ENCODE results near the gene NACC2.

NACC2 gene

GRCh38 chr9:136089697-136090045 lies 5.4 kb downstream of the NACC2 start:
- Histone ChIP-seq H3K27ac (ENCODE audit: low read length) (no peak overlapping the region), H3K4me1 (ENCODE audit: low read length) (no peaks in the 10 kb centered on the region; the same call in 1 of the 2 replicates), H4K20me1 (ENCODE audit: insufficient read depth, low read length) (no peaks in the 10 kb centered on the region), H3K9me3 (ENCODE audit: insufficient read depth, low read length) (no peaks in the 10 kb centered on the region), H3K79me2 (ENCODE audit: low read length) (no peaks in the 10 kb centered on the region), H2AFZ (ENCODE audit: low read depth, low read length) (no peak overlapping the region), H3K4me2 (ENCODE audit: low read length) (no peak overlapping the region), H3K4me3 (ENCODE audit: low read length) (no peak overlapping the region), H3K36me3 (replicated peaks; ENCODE audit: low read depth, low read length) (no peaks in the 10 kb centered on the region), H3K27me3 (ENCODE audit: low read depth, low read length) (peaks cover 15% of the 10 kb centered on the region; the same call in 1 of the 2 replicates), H3K9ac (ENCODE audit: low read length) (no peak overlapping the region)
- no peak for TF ChIP-seq EZH2phosphoT487 (IDR thresholded peaks at IDR 0.05; ENCODE audit: low read depth)
- peak; percentile 51 for TF ChIP-seq CTCF (IDR thresholded peaks at IDR 0.05; ENCODE audit: low read depth, low read length)

- Histone ChIP-seq H3K4me2 (ENCODE audit: low read length) (peak overlapping the region; percentile 54), H3K36me3 (replicated peaks; ENCODE audit: low read depth, low read length) (no peaks in the 10 kb centered on the region), H3K9me3 (ENCODE audit: insufficient read depth, low read length) (no peaks in the 10 kb centered on the region), H3K27ac (ENCODE audit: low read length) (no peak overlapping the region), H3K4me3 (ENCODE audit: low read length) (peak overlapping the region; percentile 44), H4K20me1 (ENCODE audit: insufficient read depth, low read length) (no peaks in the 10 kb centered on the region), H3K79me2 (ENCODE audit: low read length) (no peaks in the 10 kb centered on the region), H2AFZ (ENCODE audit: low read depth, low read length) (peak overlapping the region; percentile 72), H3K27me3 (ENCODE audit: low read depth, low read length) (peaks cover 15% of the 10 kb centered on the region; the same call in 1 of the 2 replicates), H3K9ac (ENCODE audit: low read length) (peak overlapping the region; percentile 18; the same call in 1 of the 2 replicates), H3K4me1 (ENCODE audit: low read length) (no peaks in the 10 kb centered on the region; the same call in 1 of the 2 replicates)
- TF ChIP-seq CTCF (IDR thresholded peaks at IDR 0.05; ENCODE audit: low read depth, low read length): no peak
- TF ChIP-seq EZH2phosphoT487 (IDR thresholded peaks at IDR 0.05; ENCODE audit: low read depth): no peak
These were observed 6.0 kb downstream of the NACC2 start for GRCh38 chr9:136088939-136089696.

- Histone ChIP-seq H3K79me2 (ENCODE audit: low read length) (no peaks in the 10 kb centered on the region), H3K4me2 (ENCODE audit: low read length) (peak overlapping the region; percentile 54), H3K9ac (ENCODE audit: low read length) (no peak overlapping the region), H4K20me1 (ENCODE audit: insufficient read depth, low read length) (no peaks in the 10 kb centered on the region), H3K27ac (ENCODE audit: low read length) (no peak overlapping the region), H2AFZ (ENCODE audit: low read depth, low read length) (peak overlapping the region; percentile 72; the same call in 1 of the 2 replicates), H3K9me3 (ENCODE audit: insufficient read depth, low read length) (no peaks in the 10 kb centered on the region), H3K36me3 (replicated peaks; ENCODE audit: low read depth, low read length) (no peaks in the 10 kb centered on the region), H3K27me3 (ENCODE audit: low read depth, low read length) (peaks cover 15% of the 10 kb centered on the region; the same call in 1 of the 2 replicates), H3K4me3 (ENCODE audit: low read length) (peak overlapping the region; percentile 44), H3K4me1 (ENCODE audit: low read length) (no peaks in the 10 kb centered on the region; the same call in 1 of the 2 replicates)
- TF ChIP-seq CTCF (IDR thresholded peaks at IDR 0.05; ENCODE audit: low read depth, low read length): no peak
- TF ChIP-seq EZH2phosphoT487 (IDR thresholded peaks at IDR 0.05; ENCODE audit: low read depth): no peak
These were observed 6.6 kb downstream of the NACC2 start for GRCh38 chr9:136088481-136088938.

- Histone ChIP-seq H3K4me3 (ENCODE audit: low read length) (no peak overlapping the region), H3K9me3 (ENCODE audit: insufficient read depth, low read length) (no peaks in the 10 kb centered on the region), H4K20me1 (ENCODE audit: insufficient read depth, low read length) (no peaks in the 10 kb centered on the region), H3K4me2 (ENCODE audit: low read length) (no peak overlapping the region), H3K79me2 (ENCODE audit: low read length) (no peaks in the 10 kb centered on the region), H3K27ac (ENCODE audit: low read length) (no peak overlapping the region), H3K4me1 (ENCODE audit: low read length) (no peaks in the 10 kb centered on the region; the same call in 1 of the 2 replicates), H3K9ac (ENCODE audit: low read length) (no peak overlapping the region), H2AFZ (ENCODE audit: low read depth, low read length) (no peak overlapping the region), H3K36me3 (replicated peaks; ENCODE audit: low read depth, low read length) (no peaks in the 10 kb centered on the region), H3K27me3 (ENCODE audit: low read depth, low read length) (peaks cover 15% of the 10 kb centered on the region; the same call in 1 of the 2 replicates)
- TF ChIP-seq EZH2phosphoT487 (IDR thresholded peaks at IDR 0.05; ENCODE audit: low read depth) (no peak), CTCF (IDR thresholded peaks at IDR 0.05; ENCODE audit: low read depth, low read length) (no peak)
These were observed 7.2 kb downstream of the NACC2 start for GRCh38 chr9:136087741-136088480.

Measured in OCI-LY3 (cell line).